ENCODE data around the gene PCDHGB7. TPM values are rescaled to one million over a fixed set of nuclear protein-coding genes. Genes with fewer than 3 reads are reported as not detected.
"Not testable (repeated sequence)": the region's sequence is repeated elsewhere in the genome, so short reads cannot be mapped to it uniquely, and the experiment has no call there.

The PCDHGB7 gene
- polyA plus RNA-seq, 2 donors = 1.2 to 1.4 TPM

GRCh38 chr5:141383345-141383744 lies 34.1 kb upstream of the PCDHGB7 start:
- H3K36me3 ChIP-seq (ENCODE audit: control insufficient read depth in 2 of 2, insufficient read depth in 2 of 2, low read length in 1 of 2) = no peaks in the 10 kb centered on the region
- H3K9me3 ChIP-seq (ENCODE audit: control insufficient read depth in 2 of 2, insufficient read depth in 1 of 2, low read depth in 1 of 2, low read length in 1 of 2) = peaks cover 24 to 29% of the 10 kb centered on the region in 2 donors
- H3K27ac ChIP-seq (ENCODE audit: low read depth in 2 of 2, low read length in 1 of 2) = no peak overlapping the region
- H3K4me1 ChIP-seq (ENCODE audit: control insufficient read depth in 2 of 2, insufficient read depth in 2 of 2, low read length in 1 of 2) = peaks cover 0 to 4% of the 10 kb centered on the region in 2 donors
- H3K4me3 ChIP-seq (ENCODE audit: low read depth in 1 of 2, low read length in 2 of 2) = peak overlapping the region in 1 of 2 donors; percentile 7
- WGBS, 2 donors = 40 to 42% methylated on average over 21 of the region's 21 CpGs
- no peaks in the 10 kb centered on the region for H3K27me3 ChIP-seq (ENCODE audit: control insufficient read depth in 1 of 2, insufficient read depth in 2 of 2, low read length in 2 of 2)

DNA sequence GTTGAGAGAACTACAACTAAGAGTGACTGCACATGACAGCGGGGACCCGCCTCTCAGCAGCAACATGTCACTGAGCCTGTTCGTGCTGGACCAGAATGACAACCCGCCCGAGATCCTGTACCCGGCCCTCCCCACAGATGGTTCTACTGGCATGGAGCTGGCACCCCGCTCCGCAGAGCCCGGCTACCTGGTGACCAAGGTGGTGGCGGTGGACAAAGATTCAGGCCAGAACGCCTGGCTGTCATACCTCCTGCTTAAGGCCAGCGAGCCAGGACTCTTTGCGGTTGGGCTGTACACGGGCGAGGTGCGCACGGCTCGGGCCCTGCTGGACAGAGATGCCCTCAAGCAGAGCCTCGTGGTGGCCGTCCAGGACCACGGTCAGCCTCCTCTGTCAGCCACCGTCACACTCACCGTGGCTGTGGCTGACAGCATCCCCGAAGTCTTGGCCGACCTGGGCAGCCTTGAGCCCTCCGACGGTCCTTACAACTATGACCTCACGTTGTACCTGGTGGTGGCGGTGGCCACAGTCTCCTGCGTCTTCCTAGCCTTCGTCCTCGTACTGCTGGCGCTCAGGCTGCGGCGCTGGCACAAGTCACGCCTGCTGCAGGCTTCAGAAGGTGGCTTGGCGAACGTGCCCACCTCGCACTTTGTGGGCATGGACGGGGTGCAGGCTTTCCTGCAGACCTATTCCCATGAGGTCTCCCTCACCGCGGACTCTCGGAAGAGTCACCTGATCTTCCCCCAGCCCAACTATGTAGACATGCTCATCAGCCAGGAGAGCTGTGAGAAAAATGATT lies 32.8 kb upstream of the PCDHGB7 start:
- no peaks in the 10 kb centered on the region for H3K27me3 ChIP-seq (ENCODE audit: control insufficient read depth in 1 of 2, insufficient read depth in 2 of 2, low read length in 2 of 2)
- H3K36me3 ChIP-seq (ENCODE audit: control insufficient read depth in 2 of 2, insufficient read depth in 2 of 2, low read length in 1 of 2) = no peaks in the 10 kb centered on the region
- 46 to 51% methylated on average over 43 of the region's 43 CpGs for WGBS, 2 donors
- H3K4me1 ChIP-seq (ENCODE audit: control insufficient read depth in 2 of 2, insufficient read depth in 2 of 2, low read length in 1 of 2) = peaks cover 0 to 4% of the 10 kb centered on the region in 2 donors
- no peak overlapping the region for H3K4me3 ChIP-seq (ENCODE audit: low read depth in 1 of 2, low read length in 2 of 2)
- H3K9me3 ChIP-seq (ENCODE audit: control insufficient read depth in 2 of 2, insufficient read depth in 1 of 2, low read depth in 1 of 2, low read length in 1 of 2) = peaks cover 34 to 43% of the 10 kb centered on the region in 2 donors
- H3K27ac ChIP-seq (ENCODE audit: low read depth in 2 of 2, low read length in 1 of 2) = no peak overlapping the region

DNA sequence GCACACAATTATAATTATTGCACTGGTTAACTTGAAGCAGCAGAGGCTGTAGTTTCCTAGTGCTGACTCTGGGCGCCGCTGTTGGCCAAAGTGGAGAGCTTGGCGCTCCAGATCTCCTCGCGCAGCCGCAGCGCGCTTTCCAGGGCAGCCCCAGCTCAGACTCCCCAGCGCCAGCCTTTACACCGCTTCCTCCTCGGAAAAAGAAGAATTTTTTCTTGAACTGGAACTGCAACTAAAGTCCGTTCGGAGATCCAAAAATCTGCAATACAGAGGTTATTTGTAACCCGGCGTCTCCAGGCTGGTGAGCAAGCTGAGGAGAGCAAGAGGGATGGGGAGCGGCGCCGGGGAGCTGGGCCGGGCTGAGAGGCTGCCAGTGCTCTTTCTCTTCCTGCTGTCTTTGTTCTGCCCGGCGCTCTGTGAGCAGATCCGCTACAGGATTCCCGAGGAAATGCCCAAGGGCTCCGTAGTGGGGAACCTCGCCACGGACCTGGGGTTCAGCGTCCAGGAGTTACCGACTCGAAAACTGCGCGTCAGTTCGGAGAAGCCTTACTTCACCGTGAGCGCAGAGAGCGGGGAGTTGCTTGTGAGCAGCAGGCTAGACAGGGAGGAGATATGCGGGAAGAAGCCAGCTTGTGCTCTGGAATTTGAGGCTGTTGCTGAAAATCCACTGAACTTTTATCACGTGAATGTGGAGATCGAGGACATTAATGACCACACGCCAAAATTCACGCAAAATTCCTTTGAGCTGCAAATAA lies 29.7 kb upstream of the PCDHGB7 start, which contains the start of gene PCDHGB4:
TSS of gene PCDHGB4 (plus strand) at position 142 of the 755 bp plus-strand sequence. CDS start at position 329, 187 bp downstream.
- H3K4me1 ChIP-seq (ENCODE audit: control insufficient read depth in 2 of 2, insufficient read depth in 2 of 2, low read length in 1 of 2); H3K36me3 ChIP-seq (ENCODE audit: control insufficient read depth in 2 of 2, insufficient read depth in 2 of 2, low read length in 1 of 2); H3K4me3 ChIP-seq (ENCODE audit: low read depth in 1 of 2, low read length in 2 of 2); H3K27me3 ChIP-seq (ENCODE audit: control insufficient read depth in 1 of 2, insufficient read depth in 2 of 2, low read length in 2 of 2); H3K27ac ChIP-seq (ENCODE audit: low read depth in 2 of 2, low read length in 1 of 2): not testable (repeated sequence)
- 14 to 23% methylated on average over 21 to 22 of the region's 40 CpGs for WGBS, 2 donors
- H3K9me3 ChIP-seq (ENCODE audit: control insufficient read depth in 2 of 2, insufficient read depth in 1 of 2, low read depth in 1 of 2, low read length in 1 of 2) = peaks cover 34 to 45% of the 10 kb centered on the region in 2 donors

DNA sequence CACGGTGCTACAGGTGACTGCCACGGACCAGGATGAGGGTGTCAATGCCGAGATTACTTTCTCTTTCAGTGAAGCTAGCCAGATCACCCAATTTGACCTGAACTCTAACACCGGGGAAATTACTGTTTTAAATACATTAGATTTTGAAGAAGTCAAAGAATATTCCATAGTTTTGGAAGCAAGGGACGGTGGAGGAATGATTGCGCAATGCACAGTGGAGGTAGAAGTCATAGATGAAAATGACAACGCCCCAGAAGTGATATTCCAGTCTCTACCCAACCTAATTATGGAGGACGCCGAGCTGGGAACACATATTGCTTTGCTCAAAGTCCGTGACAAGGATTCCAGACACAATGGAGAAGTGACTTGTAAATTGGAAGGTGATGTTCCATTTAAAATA lies 28.8 kb upstream of the PCDHGB7 start:
- Histone ChIP-seq H3K4me1 (ENCODE audit: control insufficient read depth in 2 of 2, insufficient read depth in 2 of 2, low read length in 1 of 2) (peaks cover 0 to 4% of the 10 kb centered on the region in 2 donors), H3K27ac (ENCODE audit: low read depth in 2 of 2, low read length in 1 of 2) (no peak overlapping the region), H3K27me3 (ENCODE audit: control insufficient read depth in 1 of 2, insufficient read depth in 2 of 2, low read length in 2 of 2) (peaks cover 0 to 5% of the 10 kb centered on the region in 2 donors), H3K9me3 (ENCODE audit: control insufficient read depth in 2 of 2, insufficient read depth in 1 of 2, low read depth in 1 of 2, low read length in 1 of 2) (peaks cover 34 to 45% of the 10 kb centered on the region in 2 donors), H3K4me3 (ENCODE audit: low read depth in 1 of 2, low read length in 2 of 2) (no peak overlapping the region), H3K36me3 (ENCODE audit: control insufficient read depth in 2 of 2, insufficient read depth in 2 of 2, low read length in 1 of 2) (no peaks in the 10 kb centered on the region)
- WGBS, 2 donors = 43 to 44% methylated on average over 10 of the region's 10 CpGs

DNA sequence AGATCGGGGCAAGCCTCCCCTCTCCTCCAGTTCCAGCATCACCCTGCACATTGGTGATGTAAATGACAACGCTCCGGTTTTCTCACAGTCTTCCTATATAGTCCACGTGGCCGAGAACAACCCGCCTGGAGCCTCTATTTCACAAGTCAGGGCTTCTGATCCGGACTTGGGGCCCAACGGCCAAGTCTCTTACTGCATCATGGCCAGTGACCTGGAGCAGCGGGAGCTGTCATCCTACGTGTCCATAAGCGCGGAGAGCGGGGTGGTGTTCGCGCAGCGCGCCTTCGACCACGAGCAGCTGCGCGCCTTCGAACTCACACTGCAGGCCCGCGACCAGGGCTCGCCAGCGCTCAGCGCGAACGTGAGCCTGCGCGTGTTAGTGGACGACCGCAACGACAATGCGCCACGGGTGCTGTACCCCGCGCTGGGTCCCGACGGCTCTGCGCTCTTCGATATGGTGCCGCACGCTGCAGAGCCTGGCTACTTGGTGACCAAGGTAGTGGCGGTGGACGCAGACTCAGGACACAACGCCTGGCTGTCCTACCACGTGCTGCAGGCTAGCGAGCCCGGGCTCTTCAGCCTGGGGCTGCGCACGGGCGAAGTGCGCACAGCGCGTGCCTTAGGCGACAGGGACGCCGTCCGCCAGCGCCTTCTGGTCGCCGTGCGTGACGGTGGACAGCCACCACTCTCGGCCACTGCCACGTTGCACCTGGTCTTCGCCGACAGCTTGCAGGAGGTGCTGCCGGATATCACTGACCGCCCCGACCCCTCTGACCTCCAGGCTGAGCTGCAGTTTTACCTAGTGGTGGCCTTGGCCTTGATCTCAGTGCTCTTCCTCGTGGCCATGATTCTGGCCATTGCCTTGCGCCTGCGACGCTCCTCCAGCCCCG lies 28.1 kb upstream of the PCDHGB7 start:
- Histone ChIP-seq H3K9me3 (ENCODE audit: control insufficient read depth in 2 of 2, insufficient read depth in 1 of 2, low read depth in 1 of 2, low read length in 1 of 2) (peaks cover 34 to 46% of the 10 kb centered on the region in 2 donors), H3K36me3 (ENCODE audit: control insufficient read depth in 2 of 2, insufficient read depth in 2 of 2, low read length in 1 of 2) (no peaks in the 10 kb centered on the region), H3K27me3 (ENCODE audit: control insufficient read depth in 1 of 2, insufficient read depth in 2 of 2, low read length in 2 of 2) (peaks cover 0 to 5% of the 10 kb centered on the region in 2 donors), H3K27ac (ENCODE audit: low read depth in 2 of 2, low read length in 1 of 2) (no peak overlapping the region), H3K4me1 (ENCODE audit: control insufficient read depth in 2 of 2, insufficient read depth in 2 of 2, low read length in 1 of 2) (peaks cover 0 to 3% of the 10 kb centered on the region in 2 donors), H3K4me3 (ENCODE audit: low read depth in 1 of 2, low read length in 2 of 2) (no peak overlapping the region)
- WGBS, 2 donors = 42 to 45% methylated on average over 77 of the region's 77 CpGs

DNA sequence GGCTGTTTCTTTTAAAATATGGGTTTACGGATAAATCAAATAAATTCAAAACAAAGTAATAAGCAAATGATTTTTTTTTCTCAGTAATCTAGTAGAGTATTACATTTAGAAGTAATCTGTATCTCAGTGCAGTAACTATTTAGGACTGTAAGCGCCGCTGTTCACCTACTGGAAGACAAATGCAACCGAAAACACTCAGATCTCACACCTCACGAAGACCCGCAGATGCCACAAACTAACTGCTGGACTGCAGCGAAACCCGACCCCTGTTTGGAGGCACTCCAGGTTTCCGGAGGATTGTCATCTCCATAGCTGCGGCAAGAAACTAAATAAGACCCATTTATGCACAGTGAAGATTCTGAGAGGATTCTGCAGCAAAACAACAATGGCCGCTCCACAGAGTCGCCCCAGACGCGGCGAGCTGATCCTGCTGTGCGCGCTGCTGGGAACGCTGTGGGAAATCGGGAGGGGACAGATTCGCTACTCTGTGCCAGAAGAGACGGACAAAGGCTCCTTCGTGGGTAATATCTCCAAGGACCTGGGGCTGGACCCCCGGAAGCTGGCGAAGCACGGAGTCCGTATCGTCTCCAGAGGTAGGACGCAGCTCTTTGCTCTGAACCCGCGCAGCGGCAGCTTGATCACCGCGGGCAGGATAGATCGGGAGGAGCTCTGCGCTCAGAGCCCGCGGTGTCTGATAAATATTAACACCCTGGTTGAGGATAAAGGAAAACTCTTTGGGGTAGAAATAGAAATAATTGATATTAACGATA lies 24.9 kb upstream of the PCDHGB7 start, which contains the start of gene PCDHGA8:
TSS of gene PCDHGA8 (plus strand) at position 205 of the 770 bp plus-strand sequence. CDS start at position 386, 181 bp downstream.
- H3K27ac ChIP-seq (ENCODE audit: low read depth in 2 of 2, low read length in 1 of 2) = no peak within 1 kb of the TSS
- H3K36me3 ChIP-seq (ENCODE audit: control insufficient read depth in 2 of 2, insufficient read depth in 2 of 2, low read length in 1 of 2) = no peaks in the 10 kb centered on the region
- WGBS, 2 donors = 25 to 30% methylated on average over 38 of the region's 38 CpGs
- no peaks in the 10 kb centered on the region for H3K4me1 ChIP-seq (ENCODE audit: control insufficient read depth in 2 of 2, insufficient read depth in 2 of 2, low read length in 1 of 2)
- H3K9me3 ChIP-seq (ENCODE audit: control insufficient read depth in 2 of 2, insufficient read depth in 1 of 2, low read depth in 1 of 2, low read length in 1 of 2) = peaks cover 33 to 42% of the 10 kb centered on the region in 2 donors
- H3K27me3 ChIP-seq (ENCODE audit: control insufficient read depth in 1 of 2, insufficient read depth in 2 of 2, low read length in 2 of 2) = peaks cover 0 to 5% of the 10 kb centered on the region in 2 donors
- no peak within 1 kb of the TSS for H3K4me3 ChIP-seq (ENCODE audit: low read depth in 1 of 2, low read length in 2 of 2)

- Histone ChIP-seq H3K27me3 (ENCODE audit: control insufficient read depth in 1 of 2, insufficient read depth in 2 of 2, low read length in 2 of 2) (peaks cover 0 to 5% of the 10 kb centered on the region in 2 donors), H3K36me3 (ENCODE audit: control insufficient read depth in 2 of 2, insufficient read depth in 2 of 2, low read length in 1 of 2) (no peaks in the 10 kb centered on the region), H3K27ac (ENCODE audit: low read depth in 2 of 2, low read length in 1 of 2) (no peak overlapping the region), H3K4me3 (ENCODE audit: low read depth in 1 of 2, low read length in 2 of 2) (no peak overlapping the region), H3K9me3 (ENCODE audit: control insufficient read depth in 2 of 2, insufficient read depth in 1 of 2, low read depth in 1 of 2, low read length in 1 of 2) (peaks cover 36 to 44% of the 10 kb centered on the region in 2 donors), H3K4me1 (ENCODE audit: control insufficient read depth in 2 of 2, insufficient read depth in 2 of 2, low read length in 1 of 2) (no peaks in the 10 kb centered on the region)
- 36% methylated on average over 21 of the region's 21 CpGs for WGBS, 2 donors
These were observed 24.2 kb upstream of the PCDHGB7 start for GRCh38 chr5:141393267-141393666.

- not testable (repeated sequence) for H3K27ac ChIP-seq (ENCODE audit: low read depth in 2 of 2, low read length in 1 of 2); H3K4me3 ChIP-seq (ENCODE audit: low read depth in 1 of 2, low read length in 2 of 2); H3K27me3 ChIP-seq (ENCODE audit: control insufficient read depth in 1 of 2, insufficient read depth in 2 of 2, low read length in 2 of 2); H3K4me1 ChIP-seq (ENCODE audit: control insufficient read depth in 2 of 2, insufficient read depth in 2 of 2, low read length in 1 of 2); H3K36me3 ChIP-seq (ENCODE audit: control insufficient read depth in 2 of 2, insufficient read depth in 2 of 2, low read length in 1 of 2)
- WGBS, 2 donors = 42% methylated on average over 41 to 46 of the region's 53 CpGs
- H3K9me3 ChIP-seq (ENCODE audit: control insufficient read depth in 2 of 2, insufficient read depth in 1 of 2, low read depth in 1 of 2, low read length in 1 of 2) = peaks cover 30 to 39% of the 10 kb centered on the region in 2 donors
These were observed 22.9 kb upstream of the PCDHGB7 start for GRCh38 chr5:141394401-141395187.

All from esophagus (tissue), 2 donors.